Measurements from ENCODE around the gene TOPAZ1.

The TOPAZ1 gene

GRCh38 chr3:44227632-44228031 is 14.1 kb upstream of the TOPAZ1 start:
- no peaks in the 10 kb centered on the region for H3K4me1 Mint-ChIP-seq
- DNase-seq: no peak
- TF ChIP-seq CTCF (IDR thresholded peaks at IDR 0.05): no peak
- H3K9me3 Mint-ChIP-seq: peaks cover 4% of the 10 kb centered on the region
- no peak overlapping the region for H3K27ac Mint-ChIP-seq
- no peaks in the 10 kb centered on the region for H3K36me3 Mint-ChIP-seq (ENCODE audit: low read depth)
- no peak overlapping the region for H3K4me3 Mint-ChIP-seq
- H3K27me3 Mint-ChIP-seq (ENCODE audit: low read depth, poor library complexity): peaks cover 8% of the 10 kb centered on the region

- H3K9me3 Mint-ChIP-seq: peaks cover 4% of the 10 kb centered on the region
- no peak overlapping the region for H3K27ac Mint-ChIP-seq
- H3K4me3 Mint-ChIP-seq: no peak overlapping the region
- H3K27me3 Mint-ChIP-seq (ENCODE audit: low read depth, poor library complexity): peaks cover 4% of the 10 kb centered on the region
- H3K36me3 Mint-ChIP-seq (ENCODE audit: low read depth): no peaks in the 10 kb centered on the region
- no peak for DNase-seq
- no peaks in the 10 kb centered on the region for H3K4me1 Mint-ChIP-seq
- TF ChIP-seq CTCF (IDR thresholded peaks at IDR 0.05): no peak
Measured at GRCh38 chr3:44228900-44229299, 12.8 kb upstream of the TOPAZ1 start.

GRCh38 chr3:44232407-44232806 is 9.3 kb upstream of the TOPAZ1 start:
- Mint-ChIP-seq H3K4me1 (peaks cover 18% of the 10 kb centered on the region), H3K27me3 (ENCODE audit: low read depth, poor library complexity) (no peaks in the 10 kb centered on the region), H3K4me3 (no peak overlapping the region), H3K9me3 (no peaks in the 10 kb centered on the region), H3K36me3 (ENCODE audit: low read depth) (no peaks in the 10 kb centered on the region), H3K27ac (no peak overlapping the region)
- no peak for TF ChIP-seq CTCF (IDR thresholded peaks at IDR 0.05)
- no peak for DNase-seq

GRCh38 chr3:44234648-44235268 is 6.9 kb upstream of the TOPAZ1 start:
- H3K4me3 Mint-ChIP-seq: no peak overlapping the region
- H3K36me3 Mint-ChIP-seq (ENCODE audit: low read depth): no peaks in the 10 kb centered on the region
- H3K9me3 Mint-ChIP-seq: no peaks in the 10 kb centered on the region
- no peak overlapping the region for H3K27ac Mint-ChIP-seq
- peaks cover 6% of the 10 kb centered on the region for H3K27me3 Mint-ChIP-seq (ENCODE audit: low read depth, poor library complexity)
- no peak for DNase-seq
- TF ChIP-seq CTCF (IDR thresholded peaks at IDR 0.05): no peak
- peaks cover 19% of the 10 kb centered on the region for H3K4me1 Mint-ChIP-seq

GRCh38 chr3:44235604-44236484 is 5.8 kb upstream of the TOPAZ1 start:
- Mint-ChIP-seq H3K27ac (no peak overlapping the region), H3K4me3 (no peak overlapping the region)
- DNase-seq: peak; percentile 53

More at GRCh38 chr3:44235604-44236484, 5.8 kb upstream of the TOPAZ1 start:
- Mint-ChIP-seq H3K36me3 (ENCODE audit: low read depth) (no peaks in the 10 kb centered on the region), H3K4me1 (peaks cover 19% of the 10 kb centered on the region), H3K9me3 (no peaks in the 10 kb centered on the region), H3K27me3 (ENCODE audit: low read depth, poor library complexity) (peaks cover 6% of the 10 kb centered on the region)
- TF ChIP-seq CTCF (IDR thresholded peaks at IDR 0.05): peak; percentile 73

All from nephron progenitor cell (in vitro differentiated cells).